Measurements from ENCODE around the gene HERC5. TPM values are rescaled to one million over a fixed set of nuclear protein-coding genes. Genes with fewer than 3 reads are reported as not detected.

Gene HERC5
- polyA plus RNA-seq, 1 experiment = 0.06 TPM

GRCh38 chr4:88467392-88467791 lies 10.5 kb downstream of the HERC5 start:
- ChIA-PET POLR2A (no interaction called here), CTCF (no interaction called here)
- no peak for TF ChIP-seq CTCF (IDR thresholded peaks at IDR 0.05; ENCODE audit: low read depth, low read length)
- Histone ChIP-seq H3K27me3 (ENCODE audit: control insufficient read depth, insufficient read depth, low read length) (no peaks in the 10 kb centered on the region), H3K4me3 (ENCODE audit: low read depth, low read length) (no peak overlapping the region), H3K9me3 (ENCODE audit: control insufficient read depth, insufficient read depth, low read length) (no peaks in the 10 kb centered on the region), H3K27ac (ENCODE audit: low read depth, low read length) (no peak overlapping the region)
- no peak for DNase-seq (ENCODE audit: low read depth, low spot score)

- POLR2A ChIA-PET = no interaction called here
- H3K27me3 ChIP-seq (ENCODE audit: control insufficient read depth, insufficient read depth, low read length) = no peaks in the 10 kb centered on the region
- CTCF ChIA-PET = interaction anchor here (0.7 kb wide), 1 partner anchor 13 kb away, joined by 3 read pairs; no protein-coding TSS in a partner anchor
Observed at GRCh38 chr4:88477229-88477860, 20.4 kb downstream of the HERC5 start.

GRCh38 chr4:88478247-88478646 lies 21.3 kb downstream of the HERC5 start:
- Histone ChIP-seq H3K27me3 (ENCODE audit: control insufficient read depth, insufficient read depth, low read length) (no peaks in the 10 kb centered on the region), H3K4me3 (ENCODE audit: low read depth, low read length) (no peak overlapping the region), H3K9me3 (ENCODE audit: control insufficient read depth, insufficient read depth, low read length) (no peaks in the 10 kb centered on the region), H3K27ac (ENCODE audit: low read depth, low read length) (no peak overlapping the region)
- ChIA-PET CTCF (no interaction called here), POLR2A (no interaction called here)
- no peak for DNase-seq (ENCODE audit: low read depth, low spot score)
- TF ChIP-seq CTCF (IDR thresholded peaks at IDR 0.05; ENCODE audit: low read depth, low read length) = no peak

More at GRCh38 chr4:88477229-88477860, 20.4 kb downstream of the HERC5 start:
- Histone ChIP-seq H3K4me3 (ENCODE audit: low read depth, low read length) (no peak overlapping the region), H3K27ac (ENCODE audit: low read depth, low read length) (no peak overlapping the region), H3K9me3 (ENCODE audit: control insufficient read depth, insufficient read depth, low read length) (no peaks in the 10 kb centered on the region)
- no peak for TF ChIP-seq CTCF (IDR thresholded peaks at IDR 0.05; ENCODE audit: low read depth, low read length)
- no peak for DNase-seq (ENCODE audit: low read depth, low spot score)

- H3K27me3 ChIP-seq (ENCODE audit: control insufficient read depth, insufficient read depth, low read length) = no peaks in the 10 kb centered on the region
- TF ChIP-seq CTCF (IDR thresholded peaks at IDR 0.05; ENCODE audit: low read depth, low read length) = no peak
- CTCF ChIA-PET = no interaction called here
- no peak overlapping the region for H3K27ac ChIP-seq (ENCODE audit: low read depth, low read length)
- POLR2A ChIA-PET = no interaction called here
- H3K4me3 ChIP-seq (ENCODE audit: low read depth, low read length) = no peak overlapping the region
- DNase-seq (ENCODE audit: low read depth, low spot score) = no peak
- no peaks in the 10 kb centered on the region for H3K9me3 ChIP-seq (ENCODE audit: control insufficient read depth, insufficient read depth, low read length)
Observed at GRCh38 chr4:88481537-88481936, 24.6 kb downstream of the HERC5 start.

GRCh38 chr4:88489100-88489761 lies 32.3 kb downstream of the HERC5 start:
- H3K9me3 ChIP-seq (ENCODE audit: control insufficient read depth, insufficient read depth, low read length) = no peaks in the 10 kb centered on the region
- ChIA-PET POLR2A (no interaction called here), CTCF (no interaction called here)
- peaks cover 6% of the 10 kb centered on the region for H3K27me3 ChIP-seq (ENCODE audit: control insufficient read depth, insufficient read depth, low read length)
- H3K4me3 ChIP-seq (ENCODE audit: low read depth, low read length) = no peak overlapping the region
- no peak overlapping the region for H3K27ac ChIP-seq (ENCODE audit: low read depth, low read length)
- no peak for TF ChIP-seq CTCF (IDR thresholded peaks at IDR 0.05; ENCODE audit: low read depth, low read length)
- DNase-seq (ENCODE audit: low read depth, low spot score) = no peak
